GM12874 (cell line): Measurements from ENCODE around the gene TMPRSS9.

ENCODE experiments used
- TF ChIP-seq, protein P1 (sequence below): IDR thresholded peaks from 2 replicates; pipeline ENCODE4 v1.5.1; 2011; ENCODE audit warnings: low read depth, mild to moderate bottlenecking, control low read depth, low read length, moderate library complexity; ENCODE audit not compliant: insufficient read depth

Gene TMPRSS9

DNA sequence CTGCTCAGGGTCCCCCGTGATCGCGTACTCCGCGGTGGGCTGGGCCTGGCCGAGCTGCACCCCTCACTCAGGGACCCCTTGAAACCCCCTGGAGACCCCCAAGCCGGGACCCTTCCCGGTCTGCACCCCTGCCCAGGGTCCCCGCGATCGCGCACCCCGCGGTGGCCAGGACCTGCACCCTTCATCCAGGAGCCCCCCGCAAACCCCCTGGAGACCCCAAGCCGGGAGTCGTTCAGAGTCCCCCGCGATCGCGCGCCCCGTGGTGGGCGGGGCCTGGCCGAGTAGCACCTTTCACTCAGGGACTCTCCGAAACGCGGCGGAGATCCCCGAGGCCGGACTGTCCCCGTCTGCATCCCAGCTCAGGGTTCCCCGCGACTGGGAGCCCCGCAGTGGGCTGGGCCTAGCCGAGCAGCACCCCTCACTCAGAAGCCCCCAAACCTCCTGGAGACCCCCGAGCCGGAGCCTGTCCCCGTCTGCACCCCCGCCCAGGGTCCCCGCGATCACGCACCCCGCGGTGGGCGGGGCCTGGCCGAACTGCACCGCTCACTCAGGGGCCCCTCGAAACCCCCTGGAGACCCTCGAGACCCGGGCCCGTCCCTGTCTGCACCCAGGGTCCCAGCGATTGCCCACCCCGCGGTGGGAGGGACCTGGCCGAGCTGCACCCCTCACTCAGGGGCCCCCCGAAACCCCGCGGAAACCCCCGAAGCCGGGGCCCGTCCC, 95.9 kb downstream of the TMPRSS9 start:
- TF ChIP-seq, protein P1, sequence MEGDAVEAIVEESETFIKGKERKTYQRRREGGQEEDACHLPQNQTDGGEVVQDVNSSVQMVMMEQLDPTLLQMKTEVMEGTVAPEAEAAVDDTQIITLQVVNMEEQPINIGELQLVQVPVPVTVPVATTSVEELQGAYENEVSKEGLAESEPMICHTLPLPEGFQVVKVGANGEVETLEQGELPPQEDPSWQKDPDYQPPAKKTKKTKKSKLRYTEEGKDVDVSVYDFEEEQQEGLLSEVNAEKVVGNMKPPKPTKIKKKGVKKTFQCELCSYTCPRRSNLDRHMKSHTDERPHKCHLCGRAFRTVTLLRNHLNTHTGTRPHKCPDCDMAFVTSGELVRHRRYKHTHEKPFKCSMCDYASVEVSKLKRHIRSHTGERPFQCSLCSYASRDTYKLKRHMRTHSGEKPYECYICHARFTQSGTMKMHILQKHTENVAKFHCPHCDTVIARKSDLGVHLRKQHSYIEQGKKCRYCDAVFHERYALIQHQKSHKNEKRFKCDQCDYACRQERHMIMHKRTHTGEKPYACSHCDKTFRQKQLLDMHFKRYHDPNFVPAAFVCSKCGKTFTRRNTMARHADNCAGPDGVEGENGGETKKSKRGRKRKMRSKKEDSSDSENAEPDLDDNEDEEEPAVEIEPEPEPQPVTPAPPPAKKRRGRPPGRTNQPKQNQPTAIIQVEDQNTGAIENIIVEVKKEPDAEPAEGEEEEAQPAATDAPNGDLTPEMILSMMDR = no peak

DNA sequence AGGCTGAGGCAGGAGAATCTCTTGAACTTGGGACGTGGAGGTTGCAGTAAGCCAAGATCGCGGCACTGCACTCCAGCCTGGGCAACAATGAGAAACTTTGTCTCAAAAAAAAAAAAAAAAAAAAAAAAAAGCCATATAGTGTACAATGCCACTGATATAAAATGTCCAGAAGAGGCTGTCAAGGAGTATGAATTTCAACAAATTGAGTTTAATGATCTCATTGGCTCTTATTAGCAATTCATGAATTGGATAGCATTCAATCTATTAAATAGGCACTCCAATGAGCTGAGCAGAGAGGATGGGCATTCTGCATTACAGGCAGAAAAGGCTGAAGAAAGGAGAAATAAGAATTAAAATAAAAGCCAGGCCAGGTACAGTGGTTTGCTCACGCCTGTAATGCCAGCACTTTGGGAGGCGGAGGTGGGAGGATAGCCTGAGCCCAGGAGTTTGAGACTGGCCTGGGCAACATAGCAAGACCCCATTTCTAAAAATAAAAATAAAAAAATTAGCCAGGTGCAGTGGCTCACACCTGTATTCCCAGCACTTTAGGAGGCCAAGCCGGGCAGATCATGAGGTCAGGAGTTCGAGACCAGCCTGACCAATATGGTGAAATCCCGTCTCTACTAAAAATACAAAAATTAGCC, 97.5 kb downstream of the TMPRSS9 start:
- TF ChIP-seq, protein P1 = no peak

DNA sequence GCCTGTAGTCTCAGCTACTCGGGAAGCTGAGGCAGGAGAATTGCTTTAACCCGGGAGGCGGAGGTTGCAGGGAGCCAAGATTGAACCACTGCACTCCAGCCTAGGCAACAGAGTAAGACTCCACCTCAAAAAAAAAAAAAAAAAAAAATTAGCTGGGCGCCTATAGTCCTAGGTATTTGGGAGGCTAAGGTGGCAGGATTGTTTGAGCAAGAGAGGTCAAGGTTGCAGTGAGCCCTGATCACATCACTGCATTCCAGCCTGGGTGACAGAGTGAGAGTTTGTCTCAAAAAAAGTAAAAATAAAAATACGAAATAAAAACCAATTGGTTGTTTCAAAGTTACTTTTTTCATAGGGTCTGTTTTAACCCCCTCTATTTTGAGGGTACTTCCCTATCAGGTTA, 98.0 kb downstream of the TMPRSS9 start:
- TF ChIP-seq, protein P1 = no peak

DNA sequence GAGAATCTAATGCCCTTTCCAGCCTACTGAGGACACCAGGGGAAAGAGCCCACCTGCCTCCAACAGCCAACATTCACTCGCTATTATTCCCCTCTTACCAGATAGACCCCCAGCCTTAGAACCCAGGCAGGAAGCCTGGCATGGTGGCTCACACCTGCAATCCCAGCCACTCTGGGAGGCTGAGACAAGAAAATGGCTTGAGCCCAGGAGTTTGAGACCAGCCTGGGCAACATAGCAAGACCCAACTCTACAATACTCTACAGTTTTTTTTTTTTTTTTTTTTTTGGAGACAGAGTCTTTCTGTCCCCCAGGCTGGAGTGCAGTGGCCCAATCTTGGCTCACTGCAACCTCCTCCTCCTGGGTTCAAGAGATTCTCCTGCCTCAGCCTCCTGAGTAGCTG, 100.2 kb downstream of the TMPRSS9 start:
- TF ChIP-seq, protein P1 = no peak

DNA sequence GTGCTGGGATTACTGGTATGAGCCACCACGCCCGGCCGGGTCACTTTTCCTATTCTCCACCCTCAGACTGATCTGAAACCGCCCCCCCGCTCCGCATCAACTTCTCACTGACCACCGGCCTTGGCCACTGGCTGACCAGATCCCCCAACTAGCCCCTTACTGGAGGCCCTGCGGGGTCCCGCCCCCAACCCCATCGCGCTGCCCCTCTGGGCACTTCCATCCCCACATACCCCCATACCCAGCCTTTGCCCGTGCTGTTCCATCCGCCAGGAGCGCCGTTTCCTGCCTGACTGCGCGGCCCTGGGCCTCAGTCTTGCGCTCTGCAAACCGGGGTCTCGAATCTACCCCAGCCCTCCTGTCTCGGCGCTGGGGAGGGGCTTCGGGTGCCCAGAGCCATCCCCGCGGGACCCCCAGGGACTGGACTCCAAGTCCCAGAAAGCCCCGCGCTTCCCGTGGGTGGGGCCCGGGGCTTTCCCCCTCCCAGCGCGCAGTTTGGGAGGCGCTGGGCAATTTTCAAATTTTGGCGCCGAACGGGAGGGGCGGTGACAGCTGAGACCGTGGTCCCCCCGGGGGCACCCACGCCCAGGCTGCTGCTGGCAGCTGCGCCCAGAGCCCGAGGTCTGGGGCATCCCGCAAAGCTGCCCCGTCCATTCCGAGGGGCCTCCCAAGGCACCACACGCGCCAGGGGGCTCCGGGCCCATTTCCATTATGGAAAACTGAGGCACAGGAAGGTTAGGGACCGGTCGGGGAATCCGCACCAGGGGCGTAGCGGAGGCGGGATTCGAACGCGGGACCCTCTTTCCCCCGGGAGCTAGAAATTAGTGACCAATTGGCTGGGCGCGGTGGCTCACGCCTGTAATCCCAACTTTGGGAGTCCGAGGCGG, 101.9 kb downstream of the TMPRSS9 start:
- TF ChIP-seq, protein P1 = peak; percentile 23; the same call in 1 of the 2 replicates

DNA sequence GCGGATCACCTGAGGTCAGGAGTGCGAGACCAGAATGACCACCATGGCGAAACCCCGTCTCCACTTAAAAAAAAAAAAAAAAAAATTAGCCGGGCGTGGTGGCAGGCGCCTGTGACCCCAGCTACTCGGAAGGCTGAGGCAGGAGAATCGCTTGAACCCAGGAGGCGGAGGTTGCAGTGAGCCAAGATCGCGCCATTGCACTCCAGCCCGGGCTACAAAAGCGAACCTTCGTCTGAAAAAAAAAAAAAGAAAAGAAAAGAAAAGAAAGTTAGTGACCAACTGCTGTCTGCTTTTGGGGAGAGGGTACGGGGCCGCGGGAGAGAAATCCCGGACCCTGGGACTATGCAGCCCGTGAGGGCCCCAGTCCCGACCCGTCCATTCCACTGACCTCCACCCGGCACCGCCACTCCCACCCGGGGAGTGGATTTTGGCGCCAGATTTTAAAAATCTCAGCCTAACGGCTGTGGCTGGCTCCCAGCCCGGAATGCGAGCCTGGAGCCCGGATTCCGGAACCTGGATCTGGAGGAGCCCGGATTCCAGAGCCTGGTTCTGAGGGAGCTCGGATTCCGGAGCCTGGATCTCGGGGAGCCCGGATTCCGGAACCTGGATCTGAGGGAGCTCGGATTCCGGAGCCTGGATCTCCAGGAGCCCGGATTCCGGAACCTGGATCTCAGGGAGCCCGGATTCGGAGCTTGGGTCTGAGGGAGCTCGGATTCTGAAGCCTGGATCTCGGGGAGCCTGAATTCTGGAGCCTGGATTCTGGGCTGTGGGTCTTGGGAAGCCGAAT, 102.8 kb downstream of the TMPRSS9 start:
- TF ChIP-seq, protein P1 = no peak
